A549 (cell line): ENCODE measurements around the gene NUMA1. TPM values are rescaled to one million over a fixed set of nuclear protein-coding genes. Genes with fewer than 3 reads are reported as not detected.

ENCODE experiments used
- ATAC-seq, 2 experiments: fragments of 200-7000 bp in 1 of 2; fragments of >200 bp in 1 of 2; cut with Nextera tagmentation in 1 of 2; cut with Tn5 transposase in 1 of 2; 3 replicates each; pipeline versions ENCODE4 v1.8.0 to v1.9.1; 2018 to 2020; ENCODE audit warnings: mild to moderate bottlenecking in 1 of 2, moderate library complexity in 1 of 2
- CTCF ChIA-PET: fragments of 300-600 bp; sonication (Branson Sonifier 250); formaldehyde crosslinking; extraction: SDS; loops from one replicate; lab custom pipeline; 2021; ENCODE audit warnings: antibody characterized with exemption, inconsistent platforms; lab: Yijun Ruan, JAX
- POLR2A ChIA-PET: fragments of 350-600 bp; formaldehyde crosslinking; extraction: SDS; loops from one replicate; lab custom pipeline; 2021; ENCODE audit warnings: antibody characterized with exemption, inconsistent platforms; lab: Yijun Ruan, JAX
- DNase-seq, 2 experiments: peaks; one replicate each; pipeline versions ENCODE4 v3.0.0 to v3.0.0-alpha.2; 2011 to 2016; ENCODE audit warnings: low read depth in 1 of 2, low spot score in 1 of 2
- FAIRE-seq: peaks from 2 replicates; lab custom pipeline; 2011; peaks lifted over from hg19 to GRCh38; lab: Jason Lieb, UNC
- H3K27ac ChIP-seq, 2 experiments: fragments of >200 bp; sonication (Bioruptor Twin); formaldehyde crosslinking; 3 replicates each; pipeline ENCODE4 v1.5.1; 2016 to 2017
- H3K4me1 ChIP-seq: fragments of >200 bp; sonication (Bioruptor Twin); formaldehyde crosslinking; 3 replicates; pipeline ENCODE4 v1.6.1; 2016
- H3K4me2 ChIP-seq: fragments of >200 bp; sonication (Bioruptor Twin); formaldehyde crosslinking; 3 replicates; pipeline ENCODE4 v1.6.1; 2016
- H3K4me3 ChIP-seq: fragments of >200 bp; sonication (Bioruptor Twin); formaldehyde crosslinking; 3 replicates; pipeline ENCODE4 v1.5.1; 2016
- H3K9me3 ChIP-seq: fragments of >200 bp; sonication (Bioruptor Twin); formaldehyde crosslinking; 3 replicates; pipeline ENCODE4 v1.6.1; 2016
- CHD2 ChIP-seq: fragments of 150-350 bp; IDR thresholded peaks from 2 replicates; pipeline ENCODE4 v1.6.1; 2014; ENCODE audit warnings: low read length; ENCODE audit not compliant: partially characterized antibody
- EP300 ChIP-seq, 2 experiments: fragments of >200 bp; sonication (Bioruptor Twin); formaldehyde crosslinking; IDR thresholded peaks; 2 replicates in 1 of 2; 3 replicates in 1 of 2; pipeline ENCODE4 v1.6.1; 2016 to 2017
- FOSB ChIP-seq: fragments of 250-450 bp; sonication (Bioruptor Pico); IDR thresholded peaks from 2 replicates; pipeline ENCODE4 v1.5.0; 2020; ENCODE audit warnings: mild to moderate bottlenecking, moderate library complexity
- JUN ChIP-seq, 2 experiments: fragments of >200 bp; sonication (Bioruptor Twin); formaldehyde crosslinking; IDR thresholded peaks; 2 replicates in 1 of 2; 3 replicates in 1 of 2; pipeline ENCODE4 v1.6.1; 2016 to 2017
- MYC ChIP-seq: IDR thresholded peaks from 2 replicates; pipeline ENCODE4 v1.6.1; 2012; ENCODE audit warnings: mild to moderate bottlenecking, inconsistent platforms, low read length, improper control_type of control experiment, borderline replicate concordance
- NFE2L2 ChIP-seq: fragments of 150-350 bp; conservative IDR thresholded peaks from 2 replicates; pipeline ENCODE4 v1.6.1; 2014; ENCODE audit warnings: low read length
- NR3C1 ChIP-seq: fragments of >200 bp; sonication (Bioruptor Twin); formaldehyde crosslinking; IDR thresholded peaks from 3 replicates; pipeline ENCODE4 v1.6.1; 2017
- RARB ChIP-seq: fragments of 250-450 bp; sonication (Bioruptor Pico); IDR thresholded peaks from 2 replicates; pipeline ENCODE4 v1.8.0; 2021; ENCODE audit warnings: mild to moderate bottlenecking, moderate library complexity
- RCOR1 ChIP-seq: fragments of 150-350 bp; IDR thresholded peaks from 2 replicates; pipeline ENCODE4 v1.6.1; 2014; ENCODE audit warnings: antibody characterized with exemption, low read length, low read depth
- SMC3 ChIP-seq: fragments of >200 bp; sonication (Bioruptor Twin); formaldehyde crosslinking; IDR thresholded peaks from 3 replicates; pipeline ENCODE4 v1.6.1; 2018; ENCODE audit warnings: inconsistent platforms
- TFCP2L1 ChIP-seq: fragments of 250-450 bp; sonication (Bioruptor Pico); IDR thresholded peaks from 2 replicates; pipeline ENCODE4 v1.5.0; 2021; ENCODE audit warnings: mild to moderate bottlenecking
- ZFP36 ChIP-seq: fragments of 450-650 bp; IDR thresholded peaks from 2 replicates; pipeline ENCODE4 v1.6.1; 2014; ENCODE audit warnings: borderline replicate concordance; ENCODE audit not compliant: partially characterized antibody
- WGBS: methylation state at CpG from one replicate; pipeline ENCODE4 v1.1.6; 2017; ENCODE audit errors: missing lambda C conversion rate; 5-methylcytosine and 5-hydroxymethylcytosine counted together
- polyA plus RNA-seq, 4 experiments: library from polyadenylated mRNA; depleted of rRNA in 3 of 4; stranded (reverse); fragments of >200 nt; fragmentation: RNase III in 1 of 4; extraction: RNeasy Plus Mini Kit Qiagen cat#74134 plus additional on column Dnase treatment in 1 of 4; gene quantifications; 2 replicates in 3 of 4; 3 replicates in 1 of 4; pipeline ENCODE4 v1.2.3, GENCODE V29; 2011 to 2017
- TF ChIP-seq, protein P1 (sequence below): fragments of >200 bp; sonication (Bioruptor Twin); formaldehyde crosslinking; IDR thresholded peaks from 3 replicates; pipeline ENCODE4 v1.5.1; 2016
- TF ChIP-seq, protein P2 (sequence below): IDR thresholded peaks from 2 replicates; pipeline ENCODE4 v1.6.1; 2012

NUMA1 gene
- polyA plus RNA-seq, 2 of the 4 experiments (the other 2 are of a cell fraction): 51.5 to 65.8 TPM

DNA sequence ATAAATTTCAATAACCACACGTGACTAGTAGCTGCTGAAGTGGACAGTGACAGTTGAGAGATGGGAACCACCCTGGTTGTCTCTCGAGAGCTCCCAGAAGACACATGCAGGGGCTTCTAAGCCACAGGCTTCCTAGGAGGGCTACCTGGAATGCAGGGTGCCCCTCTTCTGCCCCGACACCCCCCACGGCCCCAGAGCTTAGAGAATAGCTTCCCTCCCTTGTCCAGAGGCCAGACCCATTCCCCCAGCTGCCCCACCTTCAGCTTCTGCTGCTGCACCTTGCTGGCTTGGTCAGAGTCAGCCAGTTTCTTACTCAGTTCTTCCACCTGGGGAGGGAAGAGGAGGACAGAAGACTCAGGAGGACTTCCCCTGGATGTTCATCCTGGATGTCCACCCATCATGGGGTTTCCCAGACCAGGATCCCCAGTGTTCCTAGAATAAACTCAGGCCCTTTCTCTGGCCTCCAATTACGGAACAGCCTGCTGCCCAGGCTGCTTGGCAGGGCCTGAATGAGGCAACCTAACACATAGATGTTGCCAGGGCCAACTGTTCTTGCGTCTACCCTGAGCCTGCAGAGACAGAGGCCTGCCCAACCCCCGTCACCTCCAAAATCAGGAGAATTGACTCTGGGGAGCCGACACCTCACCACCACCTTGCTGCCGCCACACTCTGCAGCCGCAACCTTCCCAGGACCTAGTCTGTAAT is 69.7 kb downstream of the NUMA1 start:
- no peak overlapping the region; a peak in 1 of 6 replicates for H3K27ac ChIP-seq
- H3K9me3 ChIP-seq: no peaks in the 10 kb centered on the region
- peaks cover 30% of the 10 kb centered on the region for H3K4me1 ChIP-seq
- CTCF ChIA-PET: interaction anchor here (1.0 to 10.9 kb wide), 4 partner anchors 14 to 66 kb away, joined by 3 to 109 read pairs (median 4); no protein-coding TSS in a partner anchor
- no peak overlapping the region for H3K4me3 ChIP-seq
- FAIRE-seq: no peak
- POLR2A ChIA-PET: no interaction called here
- ATAC-seq: no peak
- no peak overlapping the region for H3K4me2 ChIP-seq
- no peak for DNase-seq
- no peak for TF ChIP-seq NFE2L2
- no peak for TF ChIP-seq SMC3
- TF ChIP-seq FOSB: no peak
- 93% methylated on average over 8 of the region's 10 CpGs for WGBS

DNA sequence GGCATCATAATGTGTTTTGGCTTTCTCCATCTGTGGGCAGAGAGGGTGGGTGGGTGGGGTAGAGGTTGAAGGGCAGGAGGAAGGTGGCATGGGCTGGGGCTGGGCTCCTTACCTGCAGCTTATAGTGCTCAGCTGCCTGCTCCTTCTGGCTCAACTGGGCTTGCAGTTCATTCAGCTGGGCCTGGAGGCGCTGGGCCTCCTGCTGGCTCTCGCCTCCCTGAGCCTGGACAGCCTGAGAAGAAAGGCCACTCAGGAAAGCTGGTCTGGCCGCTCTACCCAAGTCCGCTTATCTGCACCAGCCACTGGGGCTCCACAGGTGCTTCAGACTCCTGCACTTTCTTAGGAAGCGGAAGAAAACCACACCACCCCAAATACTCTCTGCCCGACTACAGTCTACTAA is 71.2 kb downstream of the NUMA1 start:
- DNase-seq: no peak
- peaks cover 26% of the 10 kb centered on the region for H3K4me1 ChIP-seq
- H3K4me3 ChIP-seq: no peak overlapping the region
- no peak for ATAC-seq
- FAIRE-seq: no peak
- H3K4me2 ChIP-seq: no peak overlapping the region
- no peak for TF ChIP-seq JUN (IDR thresholded peaks at IDR 0.05)
- TF ChIP-seq, protein P1, sequence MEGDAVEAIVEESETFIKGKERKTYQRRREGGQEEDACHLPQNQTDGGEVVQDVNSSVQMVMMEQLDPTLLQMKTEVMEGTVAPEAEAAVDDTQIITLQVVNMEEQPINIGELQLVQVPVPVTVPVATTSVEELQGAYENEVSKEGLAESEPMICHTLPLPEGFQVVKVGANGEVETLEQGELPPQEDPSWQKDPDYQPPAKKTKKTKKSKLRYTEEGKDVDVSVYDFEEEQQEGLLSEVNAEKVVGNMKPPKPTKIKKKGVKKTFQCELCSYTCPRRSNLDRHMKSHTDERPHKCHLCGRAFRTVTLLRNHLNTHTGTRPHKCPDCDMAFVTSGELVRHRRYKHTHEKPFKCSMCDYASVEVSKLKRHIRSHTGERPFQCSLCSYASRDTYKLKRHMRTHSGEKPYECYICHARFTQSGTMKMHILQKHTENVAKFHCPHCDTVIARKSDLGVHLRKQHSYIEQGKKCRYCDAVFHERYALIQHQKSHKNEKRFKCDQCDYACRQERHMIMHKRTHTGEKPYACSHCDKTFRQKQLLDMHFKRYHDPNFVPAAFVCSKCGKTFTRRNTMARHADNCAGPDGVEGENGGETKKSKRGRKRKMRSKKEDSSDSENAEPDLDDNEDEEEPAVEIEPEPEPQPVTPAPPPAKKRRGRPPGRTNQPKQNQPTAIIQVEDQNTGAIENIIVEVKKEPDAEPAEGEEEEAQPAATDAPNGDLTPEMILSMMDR: no peak
- TF ChIP-seq, all 56 proteins: peak for 0
- WGBS: 96% methylated on average over 6 of the region's 6 CpGs
- H3K9me3 ChIP-seq: no peaks in the 10 kb centered on the region
- ChIA-PET CTCF (interaction anchor here (1.2 to 10.9 kb wide), 6 partner anchors 10 to 422 kb away, joined by 3 to 109 read pairs (median 6); no protein-coding TSS in a partner anchor), POLR2A (no interaction called here)
- H3K27ac ChIP-seq: no peak overlapping the region

DNA sequence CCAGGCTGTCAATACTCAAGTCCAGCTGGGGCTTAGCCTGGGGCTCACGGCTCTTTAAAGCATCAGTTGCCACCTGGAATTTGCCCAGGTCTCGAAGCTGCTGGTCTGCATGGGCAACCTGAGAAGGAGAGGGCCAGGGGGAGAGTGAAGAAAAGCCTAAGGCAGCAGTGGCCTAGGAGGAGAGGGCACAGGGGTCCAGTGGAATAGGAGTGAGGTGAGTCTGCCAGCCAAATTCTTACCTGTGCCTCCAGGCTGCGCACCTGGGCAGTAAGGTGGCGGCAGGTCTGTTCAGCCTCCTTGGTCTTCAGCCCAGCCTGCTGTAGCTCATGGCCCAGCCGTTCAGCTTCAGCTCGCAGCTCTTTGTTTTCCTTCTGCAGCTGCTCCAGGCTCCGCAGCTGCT is 71.6 kb downstream of the NUMA1 start:
- Histone ChIP-seq H3K4me2 (no peak overlapping the region), H3K4me1 (peaks cover 21% of the 10 kb centered on the region), H3K27ac (no peak overlapping the region), H3K9me3 (no peaks in the 10 kb centered on the region), H3K4me3 (no peak overlapping the region)
- no peak for DNase-seq
- FAIRE-seq: no peak
- ChIA-PET CTCF (interaction anchor here (1.2 to 10.9 kb wide), 9 partner anchors 10 to 422 kb away, joined by 3 to 109 read pairs (median 6); no protein-coding TSS in a partner anchor), POLR2A (no interaction called here)
- 96% methylated on average over 7 of the region's 7 CpGs for WGBS
- TF ChIP-seq TFCP2L1 (no peak), CHD2 (no peak), RCOR1 (no peak), ZFP36 (no peak), FOSB (no peak), NR3C1 (no peak), SMC3 (no peak), MYC (no peak), EP300 (IDR thresholded peaks at IDR 0.05) (no peak), RARB (CRISPR knock-in tag) (no peak)
- TF ChIP-seq, protein P1: no peak
- TF ChIP-seq, protein P2, sequence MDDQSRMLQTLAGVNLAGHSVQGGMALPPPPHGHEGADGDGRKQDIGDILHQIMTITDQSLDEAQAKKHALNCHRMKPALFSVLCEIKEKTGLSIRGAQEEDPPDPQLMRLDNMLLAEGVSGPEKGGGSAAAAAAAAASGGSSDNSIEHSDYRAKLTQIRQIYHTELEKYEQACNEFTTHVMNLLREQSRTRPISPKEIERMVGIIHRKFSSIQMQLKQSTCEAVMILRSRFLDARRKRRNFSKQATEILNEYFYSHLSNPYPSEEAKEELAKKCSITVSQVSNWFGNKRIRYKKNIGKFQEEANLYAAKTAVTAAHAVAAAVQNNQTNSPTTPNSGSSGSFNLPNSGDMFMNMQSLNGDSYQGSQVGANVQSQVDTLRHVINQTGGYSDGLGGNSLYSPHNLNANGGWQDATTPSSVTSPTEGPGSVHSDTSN: no peak
- no peak for ATAC-seq
